ENCODE measurements around the gene DNAJA2. TPM values are rescaled to one million over a fixed set of nuclear protein-coding genes. Genes with fewer than 3 reads are reported as not detected.

DNAJA2 gene
- polyA plus RNA-seq, 1 donor (not counting 4 experiments of a cell fraction or from before 2014, with no cell fraction given), result 36.3 TPM

DNA sequence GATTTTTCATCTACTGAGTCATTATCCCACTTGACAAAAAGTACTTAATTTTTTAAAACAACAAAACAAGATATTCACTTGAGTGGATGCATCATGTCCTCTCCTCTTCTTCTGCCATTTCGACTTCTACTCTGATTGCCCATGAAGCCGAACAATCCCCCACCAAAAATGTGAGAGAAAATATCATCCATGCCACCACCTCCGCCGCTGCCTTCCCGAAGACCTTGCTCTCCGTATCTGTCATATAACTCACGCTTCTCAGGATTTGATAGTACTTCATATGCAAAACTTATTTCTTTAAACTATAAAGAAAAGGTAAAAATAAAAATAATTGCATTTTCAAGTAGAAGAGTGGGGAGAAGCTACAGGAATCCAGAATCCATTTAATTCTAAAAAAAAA, 2.2 kb downstream of the DNAJA2 start:
- no peak overlapping the region for H3K4me2 ChIP-seq (ENCODE audit: control insufficient read depth, extremely low read depth, insufficient read depth, low read depth, low read length)
- H3K4me3 ChIP-seq (ENCODE audit: control insufficient read depth in 2 of 3, extremely low read depth in 1 of 3, insufficient read depth in 2 of 3, low read depth in 1 of 3, low read length in 3 of 3), result no peak overlapping the region
- TF ChIP-seq, protein P1, sequence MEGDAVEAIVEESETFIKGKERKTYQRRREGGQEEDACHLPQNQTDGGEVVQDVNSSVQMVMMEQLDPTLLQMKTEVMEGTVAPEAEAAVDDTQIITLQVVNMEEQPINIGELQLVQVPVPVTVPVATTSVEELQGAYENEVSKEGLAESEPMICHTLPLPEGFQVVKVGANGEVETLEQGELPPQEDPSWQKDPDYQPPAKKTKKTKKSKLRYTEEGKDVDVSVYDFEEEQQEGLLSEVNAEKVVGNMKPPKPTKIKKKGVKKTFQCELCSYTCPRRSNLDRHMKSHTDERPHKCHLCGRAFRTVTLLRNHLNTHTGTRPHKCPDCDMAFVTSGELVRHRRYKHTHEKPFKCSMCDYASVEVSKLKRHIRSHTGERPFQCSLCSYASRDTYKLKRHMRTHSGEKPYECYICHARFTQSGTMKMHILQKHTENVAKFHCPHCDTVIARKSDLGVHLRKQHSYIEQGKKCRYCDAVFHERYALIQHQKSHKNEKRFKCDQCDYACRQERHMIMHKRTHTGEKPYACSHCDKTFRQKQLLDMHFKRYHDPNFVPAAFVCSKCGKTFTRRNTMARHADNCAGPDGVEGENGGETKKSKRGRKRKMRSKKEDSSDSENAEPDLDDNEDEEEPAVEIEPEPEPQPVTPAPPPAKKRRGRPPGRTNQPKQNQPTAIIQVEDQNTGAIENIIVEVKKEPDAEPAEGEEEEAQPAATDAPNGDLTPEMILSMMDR (optimal IDR thresholded peaks at IDR 0.05 in 1 of 3, IDR thresholded peaks at IDR 0.05 in 1 of 3, conservative IDR thresholded peaks at IDR 0.05 in 1 of 3; ENCODE audit: extremely low read depth in 1 of 3, insufficient read depth in 2 of 3, low read length in 3 of 3), result no peak
- no peak for TF ChIP-seq EZH2 (IDR thresholded peaks at IDR 0.05; ENCODE audit: low read length)
- H2AFZ ChIP-seq (ENCODE audit: control insufficient read depth, low read length), result no peak overlapping the region
- dilution Hi-C loops (cut with MboI; ENCODE audit: extremely low pct_ligation_motif_present, low sequenced_read_pairs), result no loop called here
- no peaks in the 10 kb centered on the region for H3K9me3 ChIP-seq (ENCODE audit: control insufficient read depth, low read depth, low read length)
- no peak overlapping the region for H3K27ac ChIP-seq (ENCODE audit: control insufficient read depth, insufficient read depth, low read length)
- peaks cover 16% of the 10 kb centered on the region for H3K4me1 ChIP-seq (ENCODE audit: control insufficient read depth, extremely low read depth, insufficient read depth, low read length)
- peaks cover 16 to 20% of the 10 kb centered on the region in 2 experiments for H3K36me3 ChIP-seq (ENCODE audit: control insufficient read depth in 2 of 2, extremely low read depth in 1 of 2, insufficient read depth in 2 of 2, low read length in 2 of 2)
- DNase-seq (ENCODE audit: low read depth, low spot score) (no peak), FAIRE-seq (no peak)
- no peak overlapping the region for H3K9ac ChIP-seq (ENCODE audit: control insufficient read depth, extremely low read depth, insufficient read depth, low read length)
- H3K9me1 ChIP-seq (ENCODE audit: control insufficient read depth, extremely low read depth, insufficient read depth, low read length), result no peaks in the 10 kb centered on the region
- peaks cover 64% of the 10 kb centered on the region for H3K79me2 ChIP-seq (ENCODE audit: control insufficient read depth, insufficient read depth, low read length)
- peaks cover 2% of the 10 kb centered on the region for H4K20me1 ChIP-seq (ENCODE audit: control insufficient read depth, extremely low read depth, insufficient read depth, low read length)
- H3K27me3 ChIP-seq (ENCODE audit: control insufficient read depth, extremely low read depth, insufficient read depth, low read length), result no peaks in the 10 kb centered on the region

DNA sequence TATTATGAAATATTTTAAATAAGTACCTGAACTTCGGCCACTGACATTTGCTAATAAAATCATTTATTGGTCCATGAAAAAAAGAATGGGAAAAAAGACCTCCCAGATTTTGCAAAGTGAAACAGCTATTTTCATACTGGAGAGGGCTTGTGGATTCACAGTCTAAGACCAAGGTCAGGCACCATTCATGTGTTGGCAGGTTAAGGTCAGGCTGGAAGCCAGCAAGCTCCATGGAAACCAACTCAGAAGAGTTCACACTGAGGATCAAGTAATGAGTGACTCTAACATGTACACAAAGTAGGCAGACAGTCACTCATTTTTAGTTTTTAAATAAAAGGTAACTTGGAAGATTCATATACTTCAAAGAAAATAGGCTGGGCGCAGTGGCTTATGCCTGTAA, 3.4 kb downstream of the DNAJA2 start:
- no peak overlapping the region for H3K4me3 ChIP-seq (ENCODE audit: control insufficient read depth in 2 of 3, extremely low read depth in 1 of 3, insufficient read depth in 2 of 3, low read depth in 1 of 3, low read length in 3 of 3)
- peaks cover 14% of the 10 kb centered on the region for H3K4me1 ChIP-seq (ENCODE audit: control insufficient read depth, extremely low read depth, insufficient read depth, low read length)
- dilution Hi-C loops (cut with MboI; ENCODE audit: extremely low pct_ligation_motif_present, low sequenced_read_pairs), result no loop called here
- peaks cover 17 to 23% of the 10 kb centered on the region in 2 experiments for H3K36me3 ChIP-seq (ENCODE audit: control insufficient read depth in 2 of 2, extremely low read depth in 1 of 2, insufficient read depth in 2 of 2, low read length in 2 of 2)
- no peak overlapping the region for H3K9ac ChIP-seq (ENCODE audit: control insufficient read depth, extremely low read depth, insufficient read depth, low read length)
- H3K79me2 ChIP-seq (ENCODE audit: control insufficient read depth, insufficient read depth, low read length), result peaks cover 71% of the 10 kb centered on the region
- peaks cover 5% of the 10 kb centered on the region for H4K20me1 ChIP-seq (ENCODE audit: control insufficient read depth, extremely low read depth, insufficient read depth, low read length)
- no peak for DNase-seq (ENCODE audit: low read depth, low spot score)
- H3K9me3 ChIP-seq (ENCODE audit: control insufficient read depth, low read depth, low read length), result no peaks in the 10 kb centered on the region
- no peaks in the 10 kb centered on the region for H3K27me3 ChIP-seq (ENCODE audit: control insufficient read depth, extremely low read depth, insufficient read depth, low read length)
- FAIRE-seq, result no peak
- no peak overlapping the region for H3K27ac ChIP-seq (ENCODE audit: control insufficient read depth, insufficient read depth, low read length)
- no peak overlapping the region for H3K4me2 ChIP-seq (ENCODE audit: control insufficient read depth, extremely low read depth, insufficient read depth, low read depth, low read length)
- no peak overlapping the region for H2AFZ ChIP-seq (ENCODE audit: control insufficient read depth, low read length)
- TF ChIP-seq EZH2 (IDR thresholded peaks at IDR 0.05; ENCODE audit: low read length), result no peak
- TF ChIP-seq, protein P1 (optimal IDR thresholded peaks at IDR 0.05 in 1 of 3, IDR thresholded peaks at IDR 0.05 in 1 of 3, conservative IDR thresholded peaks at IDR 0.05 in 1 of 3; ENCODE audit: extremely low read depth in 1 of 3, insufficient read depth in 2 of 3, low read length in 3 of 3), result no peak
- no peaks in the 10 kb centered on the region for H3K9me1 ChIP-seq (ENCODE audit: control insufficient read depth, extremely low read depth, insufficient read depth, low read length)
